ENCODE results near the gene ZNF77.

DNA sequence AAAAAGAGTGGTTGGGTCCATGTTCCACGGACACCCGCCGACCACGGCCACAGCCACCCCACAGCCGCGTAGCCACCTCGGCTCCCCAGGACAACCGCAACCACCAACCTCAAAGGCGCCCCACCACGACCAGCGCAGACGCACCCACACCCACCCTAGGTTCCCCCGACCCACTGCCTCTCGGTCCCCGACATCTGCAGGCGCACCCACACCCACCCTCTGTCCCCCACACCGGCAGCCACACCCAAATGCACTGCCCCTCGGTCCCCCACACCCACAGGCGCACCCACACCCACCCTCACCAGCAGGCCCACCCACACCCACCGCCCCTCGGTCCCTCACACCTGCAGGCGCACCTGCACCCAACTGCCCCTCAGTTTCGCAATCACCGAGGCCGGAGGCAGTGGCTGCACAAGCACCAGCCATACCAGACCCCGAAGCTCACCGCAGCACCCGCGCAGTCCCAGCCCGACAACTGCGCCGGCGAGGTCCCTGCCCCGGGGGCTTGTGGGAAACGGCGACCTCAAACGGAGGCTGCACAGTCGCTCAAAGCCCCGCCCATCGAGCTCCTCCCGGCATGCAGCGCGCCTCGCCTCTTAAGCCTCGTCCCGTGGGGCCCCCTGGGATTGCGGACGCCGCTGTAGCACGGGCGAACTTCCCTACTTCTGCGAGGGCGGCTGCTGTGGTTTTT is 18.3 kb downstream of the ZNF77 start:
- TF ChIP-seq, protein P1, sequence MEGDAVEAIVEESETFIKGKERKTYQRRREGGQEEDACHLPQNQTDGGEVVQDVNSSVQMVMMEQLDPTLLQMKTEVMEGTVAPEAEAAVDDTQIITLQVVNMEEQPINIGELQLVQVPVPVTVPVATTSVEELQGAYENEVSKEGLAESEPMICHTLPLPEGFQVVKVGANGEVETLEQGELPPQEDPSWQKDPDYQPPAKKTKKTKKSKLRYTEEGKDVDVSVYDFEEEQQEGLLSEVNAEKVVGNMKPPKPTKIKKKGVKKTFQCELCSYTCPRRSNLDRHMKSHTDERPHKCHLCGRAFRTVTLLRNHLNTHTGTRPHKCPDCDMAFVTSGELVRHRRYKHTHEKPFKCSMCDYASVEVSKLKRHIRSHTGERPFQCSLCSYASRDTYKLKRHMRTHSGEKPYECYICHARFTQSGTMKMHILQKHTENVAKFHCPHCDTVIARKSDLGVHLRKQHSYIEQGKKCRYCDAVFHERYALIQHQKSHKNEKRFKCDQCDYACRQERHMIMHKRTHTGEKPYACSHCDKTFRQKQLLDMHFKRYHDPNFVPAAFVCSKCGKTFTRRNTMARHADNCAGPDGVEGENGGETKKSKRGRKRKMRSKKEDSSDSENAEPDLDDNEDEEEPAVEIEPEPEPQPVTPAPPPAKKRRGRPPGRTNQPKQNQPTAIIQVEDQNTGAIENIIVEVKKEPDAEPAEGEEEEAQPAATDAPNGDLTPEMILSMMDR (IDR thresholded peaks at IDR 0.05): no peak
- no peak for TF ChIP-seq EZH2 (IDR thresholded peaks at IDR 0.05; ENCODE audit: borderline replicate concordance, insufficient read depth, low read depth, low read length, poor library complexity, severe bottlenecking)

Data from B cell (primary cell).